Stomach (tissue), 9 donors: ENCODE measurements around the gene VPS13D. TPM values are rescaled to one million over a fixed set of nuclear protein-coding genes. Genes with fewer than 3 reads are reported as not detected.

Experiments
- DNase-seq, 2 donors: peaks; one replicate each; pipeline versions ENCODE4 v3.0.0 to v3.0.0-alpha.2; 2013 to 2019
- H3K27ac ChIP-seq, 5 donors: fragments of 200-600 bp in 4 of 5; sonication (generic) in 4 of 5; one replicate each; pipeline ENCODE4 v1.5.1; 2013 to 2019; ENCODE audit warnings: mild to moderate bottlenecking in 1 of 5, moderate library complexity in 1 of 5
- H3K27me3 ChIP-seq, 3 donors: fragments of 200-600 bp; sonication (generic); one replicate each; pipeline ENCODE4 v1.5.1; 2017 to 2019; ENCODE audit warnings: mixed run types in 1 of 3
- H3K36me3 ChIP-seq, 4 donors: fragments of 200-600 bp; sonication (generic); 1 replicate in 3 of 4; 2 replicates in 1 of 4; pipeline ENCODE4 v1.5.1; 2016 to 2019
- H3K4me1 ChIP-seq, 4 donors: fragments of 200-600 bp; sonication (generic); one replicate each; pipeline ENCODE4 v1.5.1; 2016 to 2019
- H3K4me3 ChIP-seq, 4 donors: fragments of 200-600 bp; sonication (generic) in 3 of 4; one replicate each; pipeline ENCODE4 v1.5.1; 2016 to 2019; ENCODE audit warnings: mild to moderate bottlenecking in 1 of 4
- H3K9me3 ChIP-seq, 4 donors: fragments of 200-600 bp; sonication (generic); one replicate each; pipeline ENCODE4 v1.5.1; 2016 to 2019
- EP300 ChIP-seq: sonication (generic); formaldehyde crosslinking; IDR thresholded peaks from one replicate; pipeline ENCODE4 v1.6.1; 2017; ENCODE audit warnings: antibody characterized with exemption
- POLR2A ChIP-seq, 4 donors: fragments of 450-650 bp; IDR thresholded peaks; one replicate each; pipeline ENCODE4 v1.6.1; 2016; ENCODE audit warnings: antibody characterized with exemption in 4 of 4, control low read depth in 2 of 4, mild to moderate bottlenecking in 1 of 4, moderate library complexity in 1 of 4
- POLR2AphosphoS5 ChIP-seq, 3 donors: sonication (generic); formaldehyde crosslinking; IDR thresholded peaks; one replicate each; pipeline ENCODE4 v1.6.1; 2016; ENCODE audit warnings: antibody characterized with exemption in 3 of 3
- WGBS, 5 donors: extraction: QIAGEN DNeasy Blood & Tissue Kit in 3 of 5; methylation state at CpG; one replicate each; pipeline versions ENCODE4 v1.1.5 to v1.1.7; 2013 to 2018; 5-methylcytosine and 5-hydroxymethylcytosine counted together
- intact Hi-C: fragments of 100-400 bp; cut with DNase I; formaldehyde crosslinking; loops from one replicate; pipeline ENCODE4 v1.15.1; 2023; ENCODE audit warnings: low total_unique reads
- polyA plus RNA-seq, 3 donors: library from polyadenylated mRNA; stranded (reverse); fragments of 200-250 nt; gene quantifications; one replicate each; pipeline ENCODE4 v1.2.3, GENCODE V29; 2013
- total RNA-seq, 5 donors: library from RNA; depleted of rRNA; stranded (reverse); fragments of >200 nt; gene quantifications; one replicate each; pipeline versions ENCODE4 v1.1.0 to v1.2.3, GENCODE V29; 2014 to 2016
- TF ChIP-seq, protein P1 (sequence below), 7 experiments: fragments of 450-650 bp in 4 of 7; fragments of 200-600 bp in 3 of 7; sonication (generic) in 3 of 7; IDR thresholded peaks; one replicate each; pipeline ENCODE4 v1.5.1; 2016 to 2019; ENCODE audit warnings: antibody characterized with exemption in 7 of 7, control low read depth in 2 of 7, mild to moderate bottlenecking in 1 of 7
- donor health status: healthy with polysubstance abuse.
- donor health status: Bipolar disorder and iron deficiency.
- donor health status: healthy.

Gene VPS13D
- total and polyA plus RNA-seq, 8 donors: 6.7 to 106 (median 66.5) TPM

DNA sequence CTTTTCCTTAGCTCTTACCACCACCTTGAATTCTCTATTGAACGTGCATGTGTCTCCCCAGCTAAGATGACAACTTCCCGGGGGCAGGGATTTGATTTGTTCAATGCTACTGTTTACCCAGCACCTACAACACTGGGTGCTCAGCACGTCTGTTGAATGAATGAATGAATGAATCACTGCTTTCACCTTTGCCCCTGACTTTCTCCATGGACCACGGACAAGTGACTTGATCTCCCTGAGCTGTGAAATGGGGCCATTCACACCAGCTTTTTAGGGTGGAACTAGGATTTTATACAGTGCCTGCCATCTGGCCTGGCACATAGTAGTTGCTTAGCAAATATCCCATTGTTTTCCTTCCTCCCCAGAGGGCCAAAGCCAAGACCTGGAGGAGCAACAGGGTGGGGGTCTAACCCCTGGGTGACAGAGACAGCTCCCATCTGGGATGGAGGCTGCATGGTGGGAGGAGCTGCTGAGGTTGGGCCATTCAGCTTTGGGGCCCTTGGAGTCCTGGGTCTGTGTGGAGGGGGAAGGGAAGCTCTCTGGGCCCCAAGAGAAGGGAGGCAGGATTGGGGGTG lies 47.3 kb upstream of the VPS13D start:
- no peaks in the 10 kb centered on the region for H3K9me3 ChIP-seq
- H3K4me3 ChIP-seq: no peak overlapping the region
- H3K4me1 ChIP-seq: peaks cover 57 to 98% (median 77%) of the 10 kb centered on the region in 4 donors
- no peaks in the 10 kb centered on the region for H3K27me3 ChIP-seq
- DNase-seq: no peak
- WGBS, 5 donors: 46 to 57% (median 51%) methylated on average over 4 of the region's 4 CpGs
- H3K36me3 ChIP-seq: peaks cover 0 to 5% (median 0%) of the 10 kb centered on the region in 4 donors
- TF ChIP-seq POLR2A (IDR thresholded peaks at IDR 0.05): no peak
- TF ChIP-seq, protein P1, sequence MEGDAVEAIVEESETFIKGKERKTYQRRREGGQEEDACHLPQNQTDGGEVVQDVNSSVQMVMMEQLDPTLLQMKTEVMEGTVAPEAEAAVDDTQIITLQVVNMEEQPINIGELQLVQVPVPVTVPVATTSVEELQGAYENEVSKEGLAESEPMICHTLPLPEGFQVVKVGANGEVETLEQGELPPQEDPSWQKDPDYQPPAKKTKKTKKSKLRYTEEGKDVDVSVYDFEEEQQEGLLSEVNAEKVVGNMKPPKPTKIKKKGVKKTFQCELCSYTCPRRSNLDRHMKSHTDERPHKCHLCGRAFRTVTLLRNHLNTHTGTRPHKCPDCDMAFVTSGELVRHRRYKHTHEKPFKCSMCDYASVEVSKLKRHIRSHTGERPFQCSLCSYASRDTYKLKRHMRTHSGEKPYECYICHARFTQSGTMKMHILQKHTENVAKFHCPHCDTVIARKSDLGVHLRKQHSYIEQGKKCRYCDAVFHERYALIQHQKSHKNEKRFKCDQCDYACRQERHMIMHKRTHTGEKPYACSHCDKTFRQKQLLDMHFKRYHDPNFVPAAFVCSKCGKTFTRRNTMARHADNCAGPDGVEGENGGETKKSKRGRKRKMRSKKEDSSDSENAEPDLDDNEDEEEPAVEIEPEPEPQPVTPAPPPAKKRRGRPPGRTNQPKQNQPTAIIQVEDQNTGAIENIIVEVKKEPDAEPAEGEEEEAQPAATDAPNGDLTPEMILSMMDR (IDR thresholded peaks at IDR 0.05): no peak
- TF ChIP-seq EP300: no peak
- TF ChIP-seq POLR2AphosphoS5 (IDR thresholded peaks at IDR 0.05): no peak
- intact Hi-C loops: no loop called here
- peak overlapping the region in 4 of 5 donors; percentile 17 to 92 (median 85) for H3K27ac ChIP-seq

GRCh38 chr1:12183095-12183794 lies 46.6 kb upstream of the VPS13D start:
- no peaks in the 10 kb centered on the region for H3K27me3 ChIP-seq
- H3K27ac ChIP-seq: peak overlapping the region in 4 of 5 donors; percentile 87 to 92 (median 90)
- peaks cover 0 to 5% (median 0%) of the 10 kb centered on the region in 4 donors for H3K36me3 ChIP-seq
- H3K4me3 ChIP-seq: no peak overlapping the region
- WGBS, 5 donors: 86 to 95% (median 92%) methylated on average over 5 to 7 of the region's 7 CpGs
- peaks cover 56 to 98% (median 73%) of the 10 kb centered on the region in 4 donors for H3K4me1 ChIP-seq
- intact Hi-C loops: no loop called here
- DNase-seq: no peak
- no peak for TF ChIP-seq POLR2AphosphoS5 (IDR thresholded peaks at IDR 0.05)
- no peak for TF ChIP-seq EP300
- TF ChIP-seq, protein P1 (IDR thresholded peaks at IDR 0.05): no peak
- TF ChIP-seq POLR2A (IDR thresholded peaks at IDR 0.05): no peak
- no peaks in the 10 kb centered on the region for H3K9me3 ChIP-seq

GRCh38 chr1:12184008-12184681 lies 45.7 kb upstream of the VPS13D start:
- WGBS, 5 donors: 17 to 31% (median 26%) methylated on average over 7 to 10 of the region's 10 CpGs
- H3K27me3 ChIP-seq: no peaks in the 10 kb centered on the region
- H3K4me3 ChIP-seq: peak overlapping the region in 2 of 4 donors; percentile 18 to 23
- intact Hi-C loops: no loop called here
- H3K36me3 ChIP-seq: peaks cover 0 to 10% (median 4%) of the 10 kb centered on the region in 4 donors
- peak; percentile 56 to 91 for DNase-seq
- TF ChIP-seq, protein P1 (IDR thresholded peaks at IDR 0.05): no peak
- peak; percentile 36 to 75 (median 48) for TF ChIP-seq POLR2AphosphoS5 (IDR thresholded peaks at IDR 0.05)
- TF ChIP-seq EP300: peak; percentile 65
- TF ChIP-seq POLR2A (IDR thresholded peaks at IDR 0.05): no peak
- H3K9me3 ChIP-seq: no peaks in the 10 kb centered on the region
- H3K27ac ChIP-seq: peak overlapping the region; percentile 37 to 92 (median 89)
- H3K4me1 ChIP-seq: peaks cover 53 to 98% (median 73%) of the 10 kb centered on the region in 4 donors
